ENCODE results near the gene VGLL2. TPM values are rescaled to one million over a fixed set of nuclear protein-coding genes. Genes with fewer than 3 reads are reported as not detected.

The VGLL2 gene
- total RNA-seq, 2 experiments from 2014 or later, result not detected

DNA sequence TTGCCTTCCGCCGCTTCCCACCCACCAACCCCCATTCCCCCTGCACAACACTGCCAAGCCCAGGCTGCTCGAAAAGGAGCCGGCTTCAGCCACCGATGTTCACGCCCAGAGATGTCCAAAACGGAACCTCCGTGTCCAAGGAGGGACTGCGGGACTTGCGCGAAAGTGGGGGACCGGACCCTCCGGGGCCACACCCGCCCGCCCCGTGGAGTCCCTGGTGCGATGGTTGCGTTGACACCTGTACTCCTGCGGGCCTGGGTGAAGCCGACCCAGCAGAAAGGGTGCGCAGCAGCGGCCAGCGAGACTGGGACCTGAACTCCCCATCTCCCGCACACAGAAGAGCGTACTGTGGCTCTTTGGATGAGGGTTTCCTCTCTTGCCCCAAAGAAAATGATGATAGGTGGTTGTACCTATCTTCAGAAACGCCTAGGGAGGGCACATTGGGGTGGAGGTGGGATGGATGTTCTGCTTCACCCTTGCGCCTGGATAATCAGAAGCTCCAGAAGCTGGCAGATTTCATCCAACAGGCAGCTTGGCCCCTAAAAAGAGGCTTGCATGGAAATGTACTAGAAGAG lies 1.9 kb upstream of the VGLL2 start:
- POLR2A ChIA-PET, result no interaction called here
- H3K27ac Mint-ChIP-seq, result no peak overlapping the region
- no peak for ATAC-seq (ENCODE audit: low read depth)
- peaks cover 8% of the 10 kb centered on the region for H3K4me1 Mint-ChIP-seq
- H3K36me3 Mint-ChIP-seq, result no peaks in the 10 kb centered on the region
- H3K4me3 Mint-ChIP-seq, result no peak overlapping the region
- DNase-seq, result no peak
- H3K27me3 Mint-ChIP-seq, result peaks cover 80% of the 10 kb centered on the region
- H3K9me3 Mint-ChIP-seq, result no peaks in the 10 kb centered on the region

GRCh38 chr6:117264369-117264691 lies 1.0 kb upstream of the VGLL2 start:
- H3K4me1 Mint-ChIP-seq, result peaks cover 8% of the 10 kb centered on the region
- DNase-seq, result no peak
- no peak overlapping the region for H3K27ac Mint-ChIP-seq
- H3K27me3 Mint-ChIP-seq, result peaks cover 88% of the 10 kb centered on the region
- H3K9me3 Mint-ChIP-seq, result no peaks in the 10 kb centered on the region
- no peaks in the 10 kb centered on the region for H3K36me3 Mint-ChIP-seq
- H3K4me3 Mint-ChIP-seq, result peak overlapping the region; percentile 79
- POLR2A ChIA-PET, result no interaction called here
- no peak for ATAC-seq (ENCODE audit: low read depth)

GRCh38 chr6:117264692-117265409 lies 507 bp upstream of the VGLL2 start:
- POLR2A ChIA-PET, result no interaction called here
- Mint-ChIP-seq H3K4me3 (peak overlapping the region; percentile 79), H3K36me3 (no peaks in the 10 kb centered on the region), H3K27ac (no peak overlapping the region), H3K9me3 (no peaks in the 10 kb centered on the region), H3K27me3 (peaks cover 92% of the 10 kb centered on the region), H3K4me1 (peaks cover 10% of the 10 kb centered on the region)
- DNase-seq, result peak; percentile 43
- peak; percentile 37 for ATAC-seq (ENCODE audit: low read depth)

DNA sequence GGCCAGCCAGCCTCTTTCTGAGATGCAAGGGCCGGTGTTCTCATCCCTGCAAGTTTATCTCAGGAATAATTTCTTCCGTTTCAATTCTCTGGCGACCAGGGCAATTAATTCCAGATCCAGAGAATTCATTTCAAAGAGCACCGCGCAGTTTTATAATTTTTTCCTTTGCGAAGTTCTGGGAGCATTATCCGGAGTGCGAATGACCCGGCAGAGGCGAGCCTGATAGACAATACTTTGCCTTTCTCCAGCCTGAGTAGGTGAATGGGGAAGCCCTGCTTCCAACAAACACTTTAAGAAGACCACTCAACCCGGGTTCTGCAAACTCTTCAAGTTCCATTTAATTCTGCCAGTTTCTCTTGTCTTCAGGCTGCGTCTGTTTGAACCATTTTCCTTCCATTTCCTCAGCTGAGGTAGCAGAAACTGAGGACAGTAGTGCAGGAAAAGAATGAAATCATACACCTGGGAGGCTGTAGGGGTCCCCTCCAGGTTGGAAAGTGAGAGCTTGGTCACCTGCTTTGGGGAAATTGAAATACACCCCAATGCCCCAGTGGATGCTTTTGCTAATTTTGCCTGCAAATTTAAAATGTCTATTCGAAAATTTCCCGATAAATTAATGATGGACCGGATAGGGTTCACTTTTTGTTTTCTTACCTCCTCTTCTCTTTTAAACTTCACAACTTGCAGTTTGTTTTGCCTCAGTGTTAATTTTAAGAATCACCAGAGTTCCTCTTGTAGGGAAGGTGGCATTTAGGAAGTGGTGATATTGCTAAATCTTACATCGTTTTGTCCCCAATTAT lies 1.1 kb downstream of the VGLL2 start:
- ATAC-seq (ENCODE audit: low read depth), result no peak
- Mint-ChIP-seq H3K27ac (no peak overlapping the region), H3K9me3 (no peaks in the 10 kb centered on the region), H3K36me3 (no peaks in the 10 kb centered on the region), H3K27me3 (peaks cover 92% of the 10 kb centered on the region), H3K4me3 (no peak overlapping the region), H3K4me1 (peaks cover 10% of the 10 kb centered on the region)
- POLR2A ChIA-PET, result no interaction called here
- no peak for DNase-seq

- Mint-ChIP-seq H3K9me3 (no peaks in the 10 kb centered on the region), H3K4me1 (peaks cover 10% of the 10 kb centered on the region), H3K36me3 (no peaks in the 10 kb centered on the region), H3K27ac (no peak overlapping the region), H3K4me3 (no peak overlapping the region), H3K27me3 (peaks cover 92% of the 10 kb centered on the region)
- ATAC-seq (ENCODE audit: low read depth) (no peak), DNase-seq (no peak)
- POLR2A ChIA-PET, result no interaction called here
These were observed 1.6 kb downstream of the VGLL2 start for GRCh38 chr6:117267054-117267347.

DNA sequence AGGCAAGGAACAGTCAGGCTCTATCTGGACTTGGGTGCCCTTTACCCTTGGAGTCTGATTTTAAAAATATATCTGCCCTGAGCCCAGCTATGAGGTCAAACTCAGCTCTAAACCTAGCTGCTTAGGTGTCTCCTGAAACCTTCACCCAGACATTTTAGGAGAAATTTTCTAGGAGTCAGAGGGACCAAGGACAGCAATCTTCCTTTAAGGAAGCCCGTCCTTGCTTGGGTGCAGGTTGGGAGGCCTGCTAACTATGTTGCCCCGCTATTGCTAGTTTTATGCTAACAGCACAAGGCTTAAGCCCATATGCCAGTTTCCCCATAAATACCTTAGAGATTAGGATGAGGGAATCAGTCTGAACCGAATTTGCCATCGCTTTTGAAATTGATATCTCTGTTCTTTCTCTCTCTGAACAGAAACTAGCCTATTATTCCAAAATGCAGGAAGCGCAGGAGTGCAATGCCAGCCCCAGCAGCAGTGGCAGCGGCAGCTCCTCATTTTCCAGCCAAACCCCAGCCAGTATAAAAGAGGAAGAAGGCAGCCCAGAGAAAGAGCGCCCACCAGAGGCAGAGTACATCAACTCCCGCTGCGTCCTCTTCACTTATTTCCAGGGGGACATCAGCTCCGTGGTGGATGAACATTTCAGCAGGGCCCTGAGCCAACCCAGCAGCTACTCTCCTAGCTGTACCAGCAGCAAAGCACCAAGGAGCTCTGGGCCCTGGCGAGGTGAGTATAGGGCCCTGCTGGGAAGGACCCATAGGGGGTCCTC lies 2.6 kb downstream of the VGLL2 start:
- ATAC-seq (ENCODE audit: low read depth) (no peak), DNase-seq (no peak)
- Mint-ChIP-seq H3K4me3 (no peak overlapping the region), H3K27me3 (peaks cover 92% of the 10 kb centered on the region), H3K36me3 (no peaks in the 10 kb centered on the region), H3K4me1 (peaks cover 10% of the 10 kb centered on the region), H3K9me3 (no peaks in the 10 kb centered on the region), H3K27ac (no peak overlapping the region)
- POLR2A ChIA-PET, result no interaction called here

GRCh38 chr6:117268924-117269323 lies 3.6 kb downstream of the VGLL2 start:
- ATAC-seq (ENCODE audit: low read depth), result no peak

DNA sequence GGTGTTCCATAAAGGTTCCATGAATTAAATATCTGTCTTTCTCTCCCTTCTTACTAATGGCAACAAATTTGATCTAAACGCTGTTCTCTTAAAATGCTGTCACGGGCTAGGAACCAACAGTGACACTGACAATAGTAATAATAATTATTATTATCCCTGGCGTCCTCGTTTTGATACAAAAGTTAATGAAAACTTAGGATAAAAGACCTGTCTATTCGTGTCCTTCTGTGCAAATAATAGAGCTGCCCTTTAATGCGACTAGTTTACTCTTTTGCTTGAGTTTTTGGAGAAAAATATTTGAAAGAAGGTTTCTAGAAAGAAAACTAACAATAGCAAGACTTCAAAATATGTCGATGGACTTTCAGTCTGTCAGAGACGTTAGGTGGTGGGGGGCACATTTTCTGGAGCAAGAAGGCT lies 4.3 kb downstream of the VGLL2 start:
- Mint-ChIP-seq H3K27me3 (peaks cover 90% of the 10 kb centered on the region), H3K4me1 (peaks cover 8% of the 10 kb centered on the region), H3K9me3 (no peaks in the 10 kb centered on the region), H3K27ac (no peak overlapping the region), H3K36me3 (no peaks in the 10 kb centered on the region), H3K4me3 (no peak overlapping the region)
- POLR2A ChIA-PET, result no interaction called here
- ATAC-seq (ENCODE audit: low read depth) (no peak), DNase-seq (no peak)

More at GRCh38 chr6:117268924-117269323, 3.6 kb downstream of the VGLL2 start:
- no peak for DNase-seq
- Mint-ChIP-seq H3K9me3 (no peaks in the 10 kb centered on the region), H3K27me3 (peaks cover 91% of the 10 kb centered on the region), H3K27ac (no peak overlapping the region), H3K4me3 (no peak overlapping the region), H3K36me3 (no peaks in the 10 kb centered on the region), H3K4me1 (peaks cover 10% of the 10 kb centered on the region)
- POLR2A ChIA-PET, result no interaction called here

GRCh38 chr6:117270055-117270842 lies 4.9 kb downstream of the VGLL2 start:
- Mint-ChIP-seq H3K27ac (no peak overlapping the region), H3K4me1 (peaks cover 3% of the 10 kb centered on the region)
- POLR2A ChIA-PET, result no interaction called here

DNA sequence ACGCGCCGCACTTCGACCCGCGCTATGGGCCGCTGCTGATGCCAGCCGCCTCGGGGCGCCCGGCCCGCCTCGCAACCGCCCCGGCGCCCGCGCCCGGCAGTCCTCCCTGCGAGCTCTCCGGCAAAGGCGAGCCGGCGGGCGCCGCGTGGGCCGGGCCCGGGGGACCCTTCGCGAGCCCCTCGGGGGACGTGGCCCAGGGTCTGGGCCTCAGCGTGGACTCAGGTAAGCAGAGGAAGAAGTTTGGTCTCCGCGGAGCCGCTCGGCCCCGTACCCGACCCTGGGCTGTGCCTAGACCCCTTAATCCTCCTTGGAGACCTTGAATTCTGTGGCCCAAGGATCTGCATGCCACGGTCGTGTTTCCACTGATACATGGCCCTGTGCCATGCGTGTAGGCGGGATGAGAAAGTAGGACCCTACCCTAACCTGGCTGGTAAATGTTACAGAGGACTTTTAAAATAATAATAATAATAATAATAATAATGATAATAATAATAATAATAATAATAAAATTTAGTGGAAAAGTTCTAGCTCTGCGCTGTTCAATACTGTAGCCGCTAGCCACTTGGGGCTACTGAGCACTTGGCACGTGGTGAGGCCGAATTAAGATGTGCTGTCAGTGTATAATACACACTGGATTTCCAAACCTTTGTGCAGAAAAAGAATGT lies 5.6 kb downstream of the VGLL2 start:
- Mint-ChIP-seq H3K27me3 (peaks cover 87% of the 10 kb centered on the region), H3K27ac (no peak overlapping the region), H3K36me3 (no peaks in the 10 kb centered on the region), H3K4me3 (no peak overlapping the region), H3K9me3 (no peaks in the 10 kb centered on the region), H3K4me1 (peaks cover 3% of the 10 kb centered on the region)
- POLR2A ChIA-PET, result no interaction called here
- ATAC-seq (ENCODE audit: low read depth), result no peak
- DNase-seq, result peak; percentile 34

More at GRCh38 chr6:117270055-117270842, 4.9 kb downstream of the VGLL2 start:
- H3K4me3 Mint-ChIP-seq, result peak overlapping the region; percentile 16
- ATAC-seq (ENCODE audit: low read depth) (no peak), DNase-seq (peak; percentile 38)
- H3K36me3 Mint-ChIP-seq, result no peaks in the 10 kb centered on the region
- peaks cover 90% of the 10 kb centered on the region for H3K27me3 Mint-ChIP-seq
- no peaks in the 10 kb centered on the region for H3K9me3 Mint-ChIP-seq

GRCh38 chr6:117272032-117272866 lies 6.9 kb downstream of the VGLL2 start:
- Mint-ChIP-seq H3K27me3 (peaks cover 76% of the 10 kb centered on the region), H3K27ac (no peak overlapping the region), H3K9me3 (no peaks in the 10 kb centered on the region), H3K4me3 (no peak overlapping the region), H3K36me3 (no peaks in the 10 kb centered on the region), H3K4me1 (peaks cover 3% of the 10 kb centered on the region)
- no peak for ATAC-seq (ENCODE audit: low read depth)
- POLR2A ChIA-PET, result no interaction called here
- no peak for DNase-seq

- no peak for ATAC-seq (ENCODE audit: low read depth)
- Mint-ChIP-seq H3K4me3 (no peak overlapping the region), H3K36me3 (no peaks in the 10 kb centered on the region), H3K27me3 (peaks cover 70% of the 10 kb centered on the region), H3K4me1 (peaks cover 3% of the 10 kb centered on the region), H3K9me3 (no peaks in the 10 kb centered on the region), H3K27ac (no peak overlapping the region)
- no peak for DNase-seq
- POLR2A ChIA-PET, result no interaction called here
These were observed 7.5 kb downstream of the VGLL2 start for GRCh38 chr6:117272891-117273290.

All from activated naive CD8-positive, alpha-beta T cell treated with anti-CD3 and anti-CD28 coated beads, Interleukin-2, amount 10 ng/mL, durations not matched to agents 7 days and 5 days (primary cell).